Nephron progenitor cell (in vitro differentiated cells): ENCODE data around the gene ENOPH1.

ENCODE experiments used
- DNase-seq: peaks from one replicate; pipeline ENCODE4 v3.0.0; 2021
- H3K27ac Mint-ChIP-seq: 2 replicates; pipeline ENCODE4 v1.8.0; 2021; ENCODE audit warnings: mild to moderate bottlenecking, moderate library complexity, mixed read lengths
- H3K27me3 Mint-ChIP-seq: 2 replicates; pipeline ENCODE4 v1.8.0; 2021; ENCODE audit warnings: mild to moderate bottlenecking, low read depth, mixed read lengths; ENCODE audit not compliant: poor library complexity
- H3K36me3 Mint-ChIP-seq: 2 replicates; pipeline ENCODE4 v1.8.0; 2021; ENCODE audit warnings: low read depth, mixed read lengths
- H3K4me1 Mint-ChIP-seq: 2 replicates; pipeline ENCODE4 v1.8.0; 2021; ENCODE audit warnings: mixed read lengths
- H3K4me3 Mint-ChIP-seq: 2 replicates; pipeline ENCODE4 v1.8.0; 2021; ENCODE audit warnings: mild to moderate bottlenecking, moderate library complexity, mixed read lengths
- H3K9me3 Mint-ChIP-seq: 2 replicates; pipeline ENCODE4 v1.8.0; 2021; ENCODE audit warnings: mild to moderate bottlenecking, moderate library complexity, mixed read lengths
- CTCF ChIP-seq: fragments of 200-600 bp; sonication (generic); IDR thresholded peaks from 2 replicates; pipeline ENCODE4 v1.5.0; 2021; ENCODE audit warnings: antibody characterized with exemption

ENOPH1 gene

GRCh38 chr4:82496349-82496748 lies 66.0 kb downstream of the ENOPH1 start:
- no peak for TF ChIP-seq CTCF
- H3K27me3 Mint-ChIP-seq, result no peaks in the 10 kb centered on the region
- H3K9me3 Mint-ChIP-seq, result no peaks in the 10 kb centered on the region
- peaks cover 5% of the 10 kb centered on the region for H3K4me1 Mint-ChIP-seq
- H3K36me3 Mint-ChIP-seq, result peaks cover 17% of the 10 kb centered on the region
- no peak for DNase-seq
- no peak overlapping the region for H3K4me3 Mint-ChIP-seq
- H3K27ac Mint-ChIP-seq, result no peak overlapping the region

- no peaks in the 10 kb centered on the region for H3K4me1 Mint-ChIP-seq
- TF ChIP-seq CTCF, result no peak
- H3K27me3 Mint-ChIP-seq, result no peaks in the 10 kb centered on the region
- no peaks in the 10 kb centered on the region for H3K9me3 Mint-ChIP-seq
- no peak overlapping the region for H3K27ac Mint-ChIP-seq
- no peak overlapping the region for H3K4me3 Mint-ChIP-seq
- peaks cover 26% of the 10 kb centered on the region for H3K36me3 Mint-ChIP-seq
- no peak for DNase-seq
Measured at GRCh38 chr4:82499738-82500434, 69.5 kb downstream of the ENOPH1 start.

GRCh38 chr4:82500435-82501153 lies 70.2 kb downstream of the ENOPH1 start:
- TF ChIP-seq CTCF, result no peak
- Mint-ChIP-seq H3K4me3 (no peak overlapping the region), H3K9me3 (no peaks in the 10 kb centered on the region), H3K27ac (no peak overlapping the region), H3K36me3 (peaks cover 21% of the 10 kb centered on the region), H3K27me3 (no peaks in the 10 kb centered on the region), H3K4me1 (no peaks in the 10 kb centered on the region)
- DNase-seq, result no peak

- Mint-ChIP-seq H3K4me3 (no peak overlapping the region), H3K27me3 (no peaks in the 10 kb centered on the region), H3K9me3 (no peaks in the 10 kb centered on the region), H3K27ac (no peak overlapping the region), H3K36me3 (peaks cover 19% of the 10 kb centered on the region), H3K4me1 (no peaks in the 10 kb centered on the region)
- TF ChIP-seq CTCF, result no peak
- no peak for DNase-seq
Measured at GRCh38 chr4:82501154-82501442, 70.7 kb downstream of the ENOPH1 start.

- peaks cover 13% of the 10 kb centered on the region for H3K36me3 Mint-ChIP-seq
- H3K4me1 Mint-ChIP-seq, result no peaks in the 10 kb centered on the region
- peaks cover 3% of the 10 kb centered on the region for H3K27me3 Mint-ChIP-seq
- H3K27ac Mint-ChIP-seq, result no peak overlapping the region
- no peak for TF ChIP-seq CTCF
- no peak for DNase-seq
- H3K4me3 Mint-ChIP-seq, result no peak overlapping the region
- no peaks in the 10 kb centered on the region for H3K9me3 Mint-ChIP-seq
Measured at GRCh38 chr4:82508011-82508410, 77.6 kb downstream of the ENOPH1 start.
